Measurements from ENCODE around the gene WNT5B. TPM values are rescaled to one million over a fixed set of nuclear protein-coding genes. Genes with fewer than 3 reads are reported as not detected.

Gene WNT5B
- total and polyA plus RNA-seq, 2 of the 8 experiments (the other 6 are each of a cell fraction or from before 2014, with no cell fraction given) = 0.91 to 1.2 TPM

GRCh38 chr12:1604464-1604863 is 24.6 kb upstream of the WNT5B start:
- Histone ChIP-seq H2BK120ac (replicated peaks; ENCODE audit: low read depth, low read length) (no peak overlapping the region), H4K5ac (ENCODE audit: insufficient read length, low read depth, low read length) (no peak overlapping the region), H2BK15ac (ENCODE audit: low read length) (no peak overlapping the region), H3K14ac (ENCODE audit: insufficient read length) (no peak overlapping the region), H3K9ac (replicated peaks in 1 of 4; ENCODE audit: extremely low read depth in 1 of 4, low read depth in 3 of 4, low read length in 3 of 4) (no peak overlapping the region), H2AK5ac (ENCODE audit: low read depth, low read length) (no peak overlapping the region), H3K23me2 (ENCODE audit: low read depth, low read length) (peaks cover 9% of the 10 kb centered on the region), H3K27me3 (replicated peaks in 1 of 4; ENCODE audit: control insufficient read depth in 3 of 4, extremely low read depth in 1 of 4, insufficient read depth in 3 of 4, low read length in 3 of 4) (peaks cover 0 to 17% (median 15%) of the 10 kb centered on the region in 4 experiments; a peak in 5 of 7 replicates), H4K8ac (ENCODE audit: extremely low read depth, insufficient read depth, low read length) (no peak overlapping the region), H2BK12ac (ENCODE audit: low read depth, low read length) (no peak overlapping the region), H3K23ac (ENCODE audit: insufficient read length) (no peak overlapping the region), H2AFZ (ENCODE audit: low read length) (no peak overlapping the region), H3K27ac (ENCODE audit: low read depth, low read length) (no peak overlapping the region), H2BK20ac (ENCODE audit: low read length) (no peak overlapping the region), H3K9me3 (ENCODE audit: insufficient read depth in 2 of 2, low read depth in 1 of 2, low read length in 1 of 2) (no peaks in the 10 kb centered on the region), H4K91ac (replicated peaks; ENCODE audit: insufficient read length, low read length) (no peak overlapping the region), H3K4me3 (ENCODE audit: extremely low read depth in 1 of 4, insufficient read depth in 2 of 4, low read depth in 3 of 4, low read length in 4 of 4) (no peak overlapping the region), H3K4me1 (replicated peaks in 1 of 4; ENCODE audit: control insufficient read depth in 3 of 4, insufficient read depth in 4 of 4, low read length in 3 of 4) (peaks cover 0 to 7% (median 2%) of the 10 kb centered on the region in 4 experiments; a peak in 5 of 7 replicates), H3K4ac (replicated peaks; ENCODE audit: insufficient read length, low read depth, low read length) (no peak overlapping the region), H3K79me1 (ENCODE audit: low read depth, low read length) (no peaks in the 10 kb centered on the region), H2BK5ac (ENCODE audit: low read depth, low read length) (no peak overlapping the region), H3K36me3 (ENCODE audit: control insufficient read depth in 2 of 4, insufficient read depth in 4 of 4, low read length in 3 of 4) (no peaks in the 10 kb centered on the region), H4K20me1 (replicated peaks in 1 of 2; ENCODE audit: control insufficient read depth in 1 of 2, insufficient read depth in 2 of 2, low read length in 2 of 2) (peaks cover 0 to 6% of the 10 kb centered on the region in 2 experiments), H3K18ac (ENCODE audit: extremely low read depth, low read length) (no peak overlapping the region), H3K56ac (replicated peaks; ENCODE audit: insufficient read length, low read depth, low read length) (no peak overlapping the region), H3K79me2 (ENCODE audit: control insufficient read depth in 1 of 2, insufficient read depth in 2 of 2, low read length in 2 of 2) (no peaks in the 10 kb centered on the region), H3K4me2 (ENCODE audit: insufficient read depth in 1 of 2, low read depth in 2 of 2, low read length in 2 of 2) (no peak overlapping the region; a peak in 1 of 4 replicates)
- ChIA-PET POLR2A (ENCODE audit: partially characterized antibody) (interaction anchor here (1.4 kb wide), 1 partner anchor 12 kb away, joined by 3 read pairs; no protein-coding TSS in a partner anchor), CTCF (ENCODE audit: partially characterized antibody) (interaction anchor here (0.6 to 2.0 kb wide), 8 partner anchors 11 to 273 kb away, joined by 3 to 12 read pairs (median 6); no protein-coding TSS in a partner anchor)
- DNase-seq (ENCODE audit: low read depth in 1 of 2, low spot score in 2 of 2) (no peak), FAIRE-seq (no peak)
- WGBS, 2 experiments (ENCODE audit: extremely low coverage in 1 of 2, insufficient coverage in 1 of 2, insufficient read length in 1 of 2, insufficient replicate concordance in 2 of 2, low coverage in 1 of 2, low lambda C conversion rate in 2 of 2, missing lambda C conversion rate in 1 of 2) = 85% methylated on average over 3 of the region's 3 CpGs; no CpG with 5 or more reads in 1 of the 2 experiments
- TF ChIP-seq ATF2 (IDR thresholded peaks at IDR 0.05; ENCODE audit: low read length) (no peak), RXRA (IDR thresholded peaks at IDR 0.05; ENCODE audit: insufficient read depth, low read depth, low read length) (no peak), FOSL1 (IDR thresholded peaks at IDR 0.05; ENCODE audit: insufficient read depth, low read depth, low read length) (no peak), ZNF274 (IDR thresholded peaks at IDR 0.05; ENCODE audit: borderline replicate concordance, extremely low read depth, low read length) (no peak), KDM1A (IDR thresholded peaks at IDR 0.05; ENCODE audit: borderline replicate concordance, low read length) (no peak), E2F6 (IDR thresholded peaks at IDR 0.05) (no peak), CTCF (IDR thresholded peaks at IDR 0.05; ENCODE audit: control extremely low read depth in 1 of 3, insufficient read depth in 1 of 3, low read depth in 1 of 3, low read length in 3 of 3) (no peak), BCL11A (IDR thresholded peaks at IDR 0.05; ENCODE audit: low read depth in 2 of 2, low read length in 2 of 2) (no peak)

Measured in H1 (cell line).